Activated T-helper 1 cell treated with anti-CD3 and anti-CD28 coated beads, Interleukin-2, amount 50 U/mL, for 16 hours (primary cell): ENCODE data around the gene BMP6.

Experiments used
- DNase-seq, 2 donors: peaks; one replicate each; pipeline ENCODE4 v3.0.0-alpha.2; 2020; ENCODE audit warnings: low read depth in 1 of 2, low spot score in 1 of 2

The BMP6 gene

DNA sequence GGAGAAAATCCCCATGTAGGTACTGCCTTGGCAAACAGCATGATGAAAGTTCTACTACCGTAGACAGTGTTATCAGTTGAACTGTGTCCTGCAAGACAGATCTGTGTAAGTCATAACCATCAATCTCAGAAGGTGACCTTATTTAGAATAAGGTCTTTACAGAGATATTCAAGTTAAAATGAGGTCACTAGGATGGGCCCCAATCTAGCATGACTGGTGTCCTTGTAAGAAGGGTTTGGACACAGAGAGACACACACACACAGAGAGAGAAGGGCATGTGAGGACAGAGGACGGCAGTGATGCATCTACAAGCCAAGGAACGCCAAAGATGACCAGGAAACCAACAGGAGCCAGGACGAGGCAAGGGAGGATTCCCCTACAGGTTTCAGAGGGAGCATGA is 175.9 kb downstream of the BMP6 start:
- no peak for DNase-seq

GRCh38 chr6:7902221-7902620 is 176.3 kb downstream of the BMP6 start:
- DNase-seq, result no peak

DNA sequence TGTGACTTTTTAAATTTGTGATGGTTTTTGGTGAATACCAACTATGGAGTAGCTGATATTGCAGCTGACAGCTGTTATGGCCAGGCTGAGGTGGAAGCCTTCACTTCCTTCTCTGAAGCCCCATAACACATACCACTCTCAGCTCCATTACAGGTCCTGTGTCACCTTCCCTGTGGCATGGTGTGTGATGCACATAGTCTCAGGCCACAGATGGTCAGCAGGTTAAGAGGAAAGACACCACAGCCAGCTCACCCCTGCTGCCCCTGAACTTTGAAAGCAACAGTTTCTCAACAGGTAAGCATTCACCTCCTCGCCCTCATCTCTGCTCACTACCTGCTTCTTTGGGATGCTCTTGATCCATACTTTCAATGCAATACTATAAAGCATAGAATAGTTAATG is 177.0 kb downstream of the BMP6 start:
- no peak for DNase-seq

GRCh38 chr6:7903673-7904072 is 177.8 kb downstream of the BMP6 start:
- DNase-seq, result no peak

DNA sequence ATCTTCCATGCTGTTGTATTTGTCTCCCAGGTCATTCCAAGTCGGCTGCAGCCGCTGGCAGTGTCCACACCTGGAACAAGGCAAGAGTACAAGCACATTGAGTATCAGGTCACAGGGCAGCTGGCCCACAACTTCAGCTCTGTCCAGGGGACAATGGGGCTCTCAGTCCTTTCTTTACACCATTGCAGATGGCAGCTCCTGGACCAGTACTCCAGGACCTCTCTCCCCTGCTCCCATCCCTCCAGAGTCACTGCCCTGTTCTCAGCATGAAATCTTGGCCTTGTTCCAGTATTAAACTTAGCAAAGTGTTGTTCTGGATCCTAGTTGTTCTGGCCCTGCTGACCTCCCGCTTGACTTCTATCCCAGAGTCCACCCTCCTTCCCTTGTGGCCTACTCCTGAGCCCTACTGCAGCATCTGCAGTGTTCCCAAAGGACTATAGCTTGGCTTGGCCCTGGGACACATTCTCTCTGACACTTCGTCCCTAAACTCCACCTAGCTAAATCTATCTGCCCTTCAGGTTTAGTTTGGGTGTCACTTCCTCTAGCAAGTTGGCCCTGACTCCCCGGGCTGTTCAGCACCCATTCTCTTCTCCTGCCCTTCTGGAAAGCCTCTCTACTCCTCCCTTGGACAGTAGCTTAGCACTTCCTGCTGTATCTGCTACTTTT is 178.9 kb downstream of the BMP6 start:
- DNase-seq, result no peak

DNA sequence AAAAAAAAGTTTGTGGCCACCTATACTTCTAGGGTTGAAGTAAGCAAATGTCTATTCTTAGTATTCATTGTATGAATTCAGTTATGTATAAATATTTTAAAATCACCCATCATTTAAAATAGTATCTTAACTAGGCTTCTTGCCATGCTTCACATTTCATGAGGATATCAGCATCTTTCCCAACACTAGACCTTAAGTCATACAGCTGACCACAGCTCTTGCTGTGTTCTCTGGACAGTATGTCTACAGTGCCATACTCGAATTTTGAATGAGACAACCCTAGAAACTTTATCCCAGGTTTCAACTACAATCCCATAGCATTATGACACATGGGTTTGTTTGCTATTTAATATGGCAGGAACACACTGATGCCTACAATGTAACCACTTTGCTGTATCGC is 179.5 kb downstream of the BMP6 start:
- DNase-seq, result no peak

GRCh38 chr6:7906741-7907140 is 180.8 kb downstream of the BMP6 start:
- no peak for DNase-seq

GRCh38 chr6:7907159-7907558 is 181.3 kb downstream of the BMP6 start:
- DNase-seq, result no peak

- peak in 1 of 2 donors; percentile 17 for DNase-seq
These were observed 183.7 kb downstream of the BMP6 start for GRCh38 chr6:7909323-7910276.

- DNase-seq, result no peak
These were observed 184.4 kb downstream of the BMP6 start for GRCh38 chr6:7910298-7910653.

- peak; percentile 42 to 54 for DNase-seq
These were observed 184.9 kb downstream of the BMP6 start, which contains the start of gene TXNDC5 for GRCh38 chr6:7910654-7911344. Gene TXNDC5 (minus strand): TSS chr6:7910788. CDS start chr6:7910776, 12 bp downstream.

GRCh38 chr6:7911345-7911725 is 185.4 kb downstream of the BMP6 start:
- no peak for DNase-seq

DNA sequence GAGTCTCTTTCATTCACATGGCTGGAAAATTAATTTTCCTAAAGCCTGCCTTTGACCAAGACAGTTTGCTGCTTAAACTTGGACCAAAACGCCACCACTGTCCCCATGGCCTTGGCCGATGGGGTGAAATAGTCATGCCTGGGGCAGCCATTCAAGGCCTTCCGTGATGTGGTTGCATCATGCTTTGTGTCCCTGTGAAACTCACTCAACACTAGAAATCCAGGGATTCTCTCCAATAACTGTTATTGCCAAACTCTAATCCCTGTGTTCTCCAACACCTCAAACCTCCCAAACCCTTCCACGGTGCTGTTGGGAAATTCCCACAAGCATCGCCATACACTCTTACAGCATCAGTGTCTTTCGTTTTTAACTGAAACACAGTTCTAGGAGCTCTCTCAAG is 186.1 kb downstream of the BMP6 start:
- no peak for DNase-seq

- DNase-seq, result no peak
These were observed 187.0 kb downstream of the BMP6 start for GRCh38 chr6:7912736-7913517.

DNA sequence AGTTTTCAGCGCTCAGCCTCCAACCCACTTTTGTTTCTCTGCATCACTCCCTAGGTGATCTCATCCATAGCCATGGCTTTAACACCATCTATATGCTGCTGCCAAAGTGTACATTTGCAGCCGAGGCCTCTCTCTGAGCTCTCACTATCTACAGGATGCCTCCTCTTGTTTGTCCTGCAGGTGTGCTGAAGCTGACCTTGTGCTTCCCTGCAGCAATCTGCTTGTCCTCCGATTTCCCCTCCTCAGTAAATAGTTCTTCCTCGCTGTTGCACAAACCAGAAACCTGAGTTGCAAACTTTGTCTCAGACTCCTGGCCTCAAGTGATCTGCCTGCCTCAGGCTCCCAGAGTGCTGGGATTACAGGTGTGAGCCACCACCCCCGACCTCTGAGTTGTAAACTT is 188.4 kb downstream of the BMP6 start:
- no peak for DNase-seq

- no peak for DNase-seq
These were observed 189.3 kb downstream of the BMP6 start for GRCh38 chr6:7914991-7915789.

DNA sequence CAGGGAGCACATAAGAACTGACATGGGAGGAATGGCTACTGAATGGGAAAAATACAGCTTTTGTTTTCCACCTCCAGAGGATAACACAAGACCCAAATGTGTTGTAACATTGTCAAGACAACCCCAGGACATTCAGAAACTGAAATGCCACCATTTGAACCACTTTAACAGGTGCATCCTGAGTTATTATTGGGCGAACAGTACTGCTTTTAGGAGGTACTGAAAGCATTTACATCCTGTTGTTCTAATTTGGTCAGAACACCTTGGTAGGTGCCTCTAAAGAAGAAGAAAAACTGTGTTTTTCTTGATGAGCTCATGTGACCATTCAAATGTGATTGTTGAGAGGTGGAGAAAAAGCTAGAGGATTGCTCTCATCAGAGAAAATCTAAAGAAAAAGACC is 191.1 kb downstream of the BMP6 start:
- DNase-seq, result no peak

GRCh38 chr6:7917729-7918128 is 191.8 kb downstream of the BMP6 start:
- no peak for DNase-seq

- no peak for DNase-seq
These were observed 192.5 kb downstream of the BMP6 start for GRCh38 chr6:7918403-7918802.

DNA sequence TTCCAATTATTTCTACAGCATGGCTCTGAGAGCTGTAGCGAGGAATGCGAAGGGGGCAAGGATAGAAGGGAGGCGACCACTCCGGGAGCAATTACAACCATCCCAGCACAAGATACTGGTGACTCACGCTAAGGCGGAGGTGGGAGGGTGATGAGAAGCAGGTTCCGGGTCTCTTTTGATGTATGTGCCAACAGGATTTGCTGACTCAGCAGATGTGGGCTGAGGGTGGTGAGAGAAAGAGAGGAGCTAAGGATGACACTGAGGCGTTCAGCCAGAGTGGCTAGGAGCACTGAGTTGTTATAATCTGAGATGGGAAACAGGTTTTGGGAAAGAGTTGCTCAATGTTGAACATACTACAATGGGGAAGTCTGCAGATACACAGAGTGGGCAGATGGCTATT is 194.0 kb downstream of the BMP6 start:
- peak in 1 of 2 donors; percentile 10 for DNase-seq
